NB4 (cell line): Measurements from ENCODE around the gene HSD17B12.

ENCODE experiments used
- DNase-seq: peaks from one replicate; pipeline ENCODE4 v3.0.0; 2010; ENCODE audit warnings: low read depth
- H3K4me3 ChIP-seq: one replicate; pipeline ENCODE4 v1.5.1; 2011; ENCODE audit warnings: mild to moderate bottlenecking, low read depth, low read length, moderate library complexity
- CTCF ChIP-seq: IDR thresholded peaks from one replicate; pipeline ENCODE4 v1.5.1; 2012; ENCODE audit warnings: low read depth, low read length
- MAX ChIP-seq: IDR thresholded peaks from 2 replicates; pipeline ENCODE4 v1.6.1; 2011; ENCODE audit warnings: low read depth, low read length
- MYC ChIP-seq: IDR thresholded peaks from 2 replicates; pipeline ENCODE4 v1.6.1; 2011; ENCODE audit warnings: low read depth, low read length
- POLR2A ChIP-seq: IDR thresholded peaks from 2 replicates; pipeline ENCODE4 v1.6.1; 2011; ENCODE audit warnings: mild to moderate bottlenecking; ENCODE audit not compliant: insufficient read length; ENCODE audit errors: extremely low read depth

Gene HSD17B12

GRCh38 chr11:43871051-43871450 lies 190.5 kb downstream of the HSD17B12 start:
- DNase-seq = no peak
- no peak overlapping the region for H3K4me3 ChIP-seq
- TF ChIP-seq MYC = no peak
- TF ChIP-seq MAX = no peak
- TF ChIP-seq POLR2A = no peak
- TF ChIP-seq CTCF = no peak

GRCh38 chr11:43872995-43873394 lies 192.5 kb downstream of the HSD17B12 start:
- TF ChIP-seq MYC (no peak), CTCF (no peak), MAX (no peak), POLR2A (no peak)
- no peak overlapping the region for H3K4me3 ChIP-seq
- DNase-seq = no peak

GRCh38 chr11:43874078-43874477 lies 193.5 kb downstream of the HSD17B12 start:
- DNase-seq = no peak
- no peak for TF ChIP-seq MAX
- no peak for TF ChIP-seq MYC
- TF ChIP-seq POLR2A = no peak
- no peak for TF ChIP-seq CTCF
- no peak overlapping the region for H3K4me3 ChIP-seq

GRCh38 chr11:43874738-43875137 lies 194.2 kb downstream of the HSD17B12 start:
- TF ChIP-seq CTCF = no peak
- TF ChIP-seq MYC = no peak
- TF ChIP-seq MAX = no peak
- TF ChIP-seq POLR2A = no peak
- DNase-seq = no peak
- H3K4me3 ChIP-seq = no peak overlapping the region

GRCh38 chr11:43879789-43880639 lies 199.5 kb downstream of the HSD17B12 start:
- no peak for TF ChIP-seq CTCF
- TF ChIP-seq POLR2A = no peak
- TF ChIP-seq MYC = no peak
- no peak for TF ChIP-seq MAX
- peak overlapping the region; percentile 44 for H3K4me3 ChIP-seq
- no peak for DNase-seq
